Stomach smooth muscle (tissue), 2 donors: ENCODE data around the gene ARRDC2.
A peak's percentile ranks its signal among the peaks of the same experiment; 100 is the strongest.

Experiments
- H3K27ac ChIP-seq: one replicate; pipeline ENCODE4 v1.7.0; 2013; ENCODE audit warnings: mild to moderate bottlenecking, low read length, inconsistent platforms
- H3K27me3 ChIP-seq, 2 donors: one replicate each; pipeline ENCODE4 v1.7.0; 2013; ENCODE audit warnings: low read length in 2 of 2; ENCODE audit not compliant: insufficient read depth in 2 of 2, control insufficient read depth in 1 of 2
- H3K36me3 ChIP-seq, 2 donors: one replicate each; pipeline ENCODE4 v1.7.0; 2013; ENCODE audit warnings: low read length in 2 of 2; ENCODE audit not compliant: control insufficient read depth in 2 of 2, insufficient read depth in 2 of 2
- H3K4me1 ChIP-seq: one replicate; pipeline ENCODE4 v1.7.0; 2013; ENCODE audit warnings: low read length; ENCODE audit not compliant: control insufficient read depth, insufficient read depth
- H3K4me3 ChIP-seq, 2 donors: one replicate each; pipeline ENCODE4 v1.7.0; 2013; ENCODE audit warnings: low read length in 2 of 2
- H3K9ac ChIP-seq, 2 donors: one replicate each; pipeline ENCODE4 v1.7.0; 2013; ENCODE audit warnings: low read length in 2 of 2, mild to moderate bottlenecking in 1 of 2
- H3K9me3 ChIP-seq, 2 donors: one replicate each; pipeline ENCODE4 v1.7.0; 2013; ENCODE audit warnings: low read length in 2 of 2; ENCODE audit not compliant: control insufficient read depth in 2 of 2
- donor health status: healthy.
- donor health status: Pancreatic carcinoma.

Gene ARRDC2

DNA sequence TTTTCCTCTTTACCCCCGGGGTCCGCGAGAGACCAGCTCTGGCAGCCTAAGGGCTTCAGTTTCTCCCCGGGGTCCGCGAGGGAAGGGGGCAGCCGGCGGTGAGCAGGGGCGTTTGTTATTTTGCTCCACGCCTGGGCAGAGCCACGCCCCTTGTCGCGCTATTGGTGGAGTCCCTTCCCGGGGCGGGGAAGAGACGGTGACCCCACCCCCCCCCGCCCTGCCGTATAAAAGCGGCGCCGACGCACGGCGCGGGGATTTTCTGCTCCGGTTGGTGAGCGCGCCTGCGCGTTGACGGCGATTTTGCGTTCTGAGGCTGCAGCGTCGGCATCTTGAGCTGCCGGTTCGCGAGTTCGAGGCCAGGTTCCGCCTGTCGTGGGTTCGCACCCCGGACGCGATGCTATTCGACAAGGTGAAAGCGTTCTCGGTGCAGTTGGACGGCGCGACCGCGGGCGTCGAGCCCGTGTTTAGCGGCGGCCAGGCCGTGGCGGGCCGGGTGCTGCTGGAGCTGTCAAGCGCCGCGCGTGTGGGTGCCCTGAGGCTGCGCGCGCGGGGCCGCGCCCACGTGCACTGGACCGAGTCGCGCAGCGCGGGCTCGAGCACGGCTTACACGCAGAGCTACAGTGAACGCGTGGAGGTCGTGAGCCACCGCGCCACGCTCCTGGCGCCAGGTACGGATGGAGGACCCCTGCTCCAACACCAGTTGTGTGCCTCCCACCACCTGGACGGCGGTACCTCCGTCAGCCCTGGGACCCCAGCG, at the start of gene ARRDC2:
ARRDC2 (plus strand) TSS at position 254 of the 757 bp plus-strand sequence; CDS start at position 395, 141 bp downstream.
- peaks cover 19% of the 10 kb centered on the region for H3K4me1 ChIP-seq
- peak within 1 kb of the TSS; percentile 71 for H3K27ac ChIP-seq
- H3K4me3 ChIP-seq: peak within 1 kb of the TSS; percentile 69 to 85
- H3K36me3 ChIP-seq: peaks cover 10 to 11% of the 10 kb centered on the region in 2 donors
- no peaks in the 10 kb centered on the region for H3K27me3 ChIP-seq
- peak within 1 kb of the TSS; percentile 50 to 69 for H3K9ac ChIP-seq
- no peaks in the 10 kb centered on the region for H3K9me3 ChIP-seq

DNA sequence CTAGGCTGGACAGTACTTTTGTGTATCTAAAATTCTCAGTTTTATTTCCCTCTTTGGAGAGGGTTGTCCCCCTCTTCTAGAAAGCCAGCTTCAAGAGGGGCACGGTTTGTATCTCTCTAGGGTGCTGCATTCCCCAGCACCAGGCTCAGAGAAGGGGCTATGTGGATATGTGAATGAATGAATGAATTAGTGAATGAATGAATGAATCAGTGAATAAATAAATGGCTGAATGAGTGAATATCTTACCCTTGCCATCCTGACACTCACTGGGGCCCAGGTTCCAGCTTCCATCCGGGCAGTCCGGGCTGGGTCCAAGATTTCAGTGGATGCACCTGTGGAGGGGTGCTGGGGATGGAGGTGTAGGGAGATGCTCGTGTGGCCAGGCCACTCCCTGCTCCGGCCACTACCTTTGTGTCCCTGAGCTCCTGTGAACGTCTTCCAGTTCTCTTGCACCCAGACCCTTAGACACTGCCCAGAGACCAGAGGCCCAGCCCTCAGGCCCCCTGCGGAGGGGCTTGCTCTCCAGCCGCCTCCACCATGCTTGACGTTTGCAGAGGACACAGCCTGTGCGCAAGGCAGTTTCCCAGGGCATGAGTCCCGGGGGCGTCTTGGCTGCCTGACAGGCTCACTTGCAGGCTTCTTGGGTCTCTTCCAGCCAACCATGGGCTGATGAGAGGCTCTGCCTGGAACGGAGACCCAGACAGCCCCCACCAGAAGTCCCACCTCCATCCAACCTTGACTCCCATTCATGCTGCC, 43.9 kb upstream of the ARRDC2 start:
- no peak overlapping the region for H3K9ac ChIP-seq
- H3K4me3 ChIP-seq: no peak overlapping the region
- H3K27ac ChIP-seq: no peak overlapping the region
- H3K9me3 ChIP-seq: no peaks in the 10 kb centered on the region
- peaks cover 7% of the 10 kb centered on the region for H3K4me1 ChIP-seq
- H3K36me3 ChIP-seq: no peaks in the 10 kb centered on the region
- peaks cover 20 to 27% of the 10 kb centered on the region in 2 donors for H3K27me3 ChIP-seq

DNA sequence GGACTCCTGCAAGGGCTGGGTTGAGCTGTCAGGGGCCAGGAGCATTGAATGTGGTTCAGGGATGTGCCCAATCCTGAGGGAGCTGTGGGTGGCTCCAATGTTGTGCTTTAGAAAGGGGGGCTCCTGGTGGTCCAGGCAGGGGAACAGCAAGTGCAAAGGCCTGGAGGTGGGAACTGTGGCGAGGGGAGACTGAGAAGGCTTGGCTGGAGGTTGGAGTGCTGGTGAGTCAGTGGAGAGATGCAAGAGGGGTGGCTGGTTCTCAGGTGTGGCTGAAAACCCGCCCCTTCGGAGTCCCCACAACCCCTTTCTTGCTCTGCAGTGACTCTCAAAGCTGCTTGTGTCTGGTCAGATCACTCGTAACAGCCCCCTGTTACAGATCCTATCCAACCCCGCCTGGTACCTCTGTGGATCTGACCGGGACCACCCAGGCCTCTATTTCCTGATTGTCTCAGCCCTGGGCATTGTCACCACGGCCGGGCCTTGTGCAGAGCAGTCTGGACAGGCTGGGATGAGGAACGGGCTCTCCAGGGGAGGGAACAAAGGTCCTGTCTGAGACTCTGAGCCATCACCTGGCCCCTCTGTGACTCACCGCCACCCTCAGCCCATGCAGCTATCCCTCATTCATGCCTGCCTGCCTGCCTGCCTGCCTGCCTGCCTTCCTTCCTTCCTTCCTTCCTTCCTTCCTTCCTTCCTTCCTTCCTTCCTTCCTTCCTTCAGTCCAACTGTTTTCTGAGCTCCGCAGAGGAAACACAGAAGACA, 42.4 kb upstream of the ARRDC2 start:
- Histone ChIP-seq H3K9me3 (no peaks in the 10 kb centered on the region), H3K4me3 (no peak overlapping the region), H3K9ac (no peak overlapping the region), H3K27me3 (peaks cover 21 to 29% of the 10 kb centered on the region in 2 donors), H3K4me1 (peaks cover 7% of the 10 kb centered on the region), H3K27ac (no peak overlapping the region), H3K36me3 (no peaks in the 10 kb centered on the region)

DNA sequence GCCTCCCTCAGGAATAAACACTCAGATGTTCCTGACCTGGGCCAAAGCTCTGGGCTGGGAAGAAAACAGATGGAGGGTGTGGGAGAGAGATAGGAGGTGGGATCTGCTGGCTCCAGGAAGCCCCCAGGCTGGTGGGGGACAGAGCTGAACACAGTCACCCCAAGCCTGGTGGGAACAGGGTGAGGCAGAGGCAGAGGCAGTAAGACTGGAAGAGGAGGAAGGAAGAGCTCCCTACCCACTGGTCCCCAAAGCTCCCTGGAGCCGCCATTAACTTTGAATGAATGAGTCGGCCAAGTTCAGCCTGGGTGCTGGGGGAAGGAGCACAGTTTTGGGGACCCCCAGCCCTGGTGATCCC, 41.9 kb upstream of the ARRDC2 start:
- Histone ChIP-seq H3K27ac (no peak overlapping the region), H3K9ac (no peak overlapping the region), H3K9me3 (no peaks in the 10 kb centered on the region), H3K36me3 (no peaks in the 10 kb centered on the region), H3K27me3 (peaks cover 21 to 29% of the 10 kb centered on the region in 2 donors), H3K4me3 (no peak overlapping the region), H3K4me1 (peaks cover 7% of the 10 kb centered on the region)

DNA sequence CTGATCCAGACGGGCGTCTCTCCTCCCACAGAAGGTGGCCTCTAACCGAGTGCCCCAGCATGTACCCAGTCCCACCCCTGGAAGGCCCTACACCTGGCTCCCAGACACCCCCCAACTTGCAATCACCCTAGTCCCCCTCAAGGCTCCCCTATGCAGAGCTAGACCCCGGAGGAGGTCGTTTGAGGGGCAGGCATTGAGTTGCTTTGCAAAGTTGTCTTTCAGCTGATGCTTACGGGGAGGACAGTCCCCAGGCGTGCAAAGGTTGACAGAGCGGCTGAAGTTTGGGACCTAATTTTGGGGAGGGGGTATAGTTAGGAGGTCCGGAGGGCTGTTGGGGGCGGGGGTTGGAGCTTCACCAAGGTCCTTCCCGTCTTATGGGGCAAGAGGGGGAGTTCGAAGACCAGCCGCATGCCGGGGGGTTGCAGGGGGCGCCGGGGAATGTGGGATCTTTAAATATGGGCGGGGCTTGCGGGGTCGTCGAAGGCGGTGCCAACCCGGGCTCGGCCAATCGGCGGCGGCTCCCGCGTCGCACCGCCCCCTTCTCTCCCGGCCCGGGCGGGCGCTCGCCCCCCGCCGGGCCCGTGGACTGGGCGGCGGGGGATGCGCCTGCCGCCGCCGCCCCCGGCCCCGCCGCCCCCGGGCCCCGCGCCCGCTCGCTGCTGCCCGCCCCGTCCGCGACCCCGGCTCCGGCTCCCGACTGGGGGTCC, 41.3 kb upstream of the ARRDC2 start, which contains the start of gene KCNN1:
KCNN1 (plus strand) TSS at position 558 of the 707 bp plus-strand sequence. CDS start 6,782 bp downstream, outside the sequence.
- peaks cover 21 to 29% of the 10 kb centered on the region in 2 donors for H3K27me3 ChIP-seq
- H3K27ac ChIP-seq: no peak within 1 kb of the TSS

DNA sequence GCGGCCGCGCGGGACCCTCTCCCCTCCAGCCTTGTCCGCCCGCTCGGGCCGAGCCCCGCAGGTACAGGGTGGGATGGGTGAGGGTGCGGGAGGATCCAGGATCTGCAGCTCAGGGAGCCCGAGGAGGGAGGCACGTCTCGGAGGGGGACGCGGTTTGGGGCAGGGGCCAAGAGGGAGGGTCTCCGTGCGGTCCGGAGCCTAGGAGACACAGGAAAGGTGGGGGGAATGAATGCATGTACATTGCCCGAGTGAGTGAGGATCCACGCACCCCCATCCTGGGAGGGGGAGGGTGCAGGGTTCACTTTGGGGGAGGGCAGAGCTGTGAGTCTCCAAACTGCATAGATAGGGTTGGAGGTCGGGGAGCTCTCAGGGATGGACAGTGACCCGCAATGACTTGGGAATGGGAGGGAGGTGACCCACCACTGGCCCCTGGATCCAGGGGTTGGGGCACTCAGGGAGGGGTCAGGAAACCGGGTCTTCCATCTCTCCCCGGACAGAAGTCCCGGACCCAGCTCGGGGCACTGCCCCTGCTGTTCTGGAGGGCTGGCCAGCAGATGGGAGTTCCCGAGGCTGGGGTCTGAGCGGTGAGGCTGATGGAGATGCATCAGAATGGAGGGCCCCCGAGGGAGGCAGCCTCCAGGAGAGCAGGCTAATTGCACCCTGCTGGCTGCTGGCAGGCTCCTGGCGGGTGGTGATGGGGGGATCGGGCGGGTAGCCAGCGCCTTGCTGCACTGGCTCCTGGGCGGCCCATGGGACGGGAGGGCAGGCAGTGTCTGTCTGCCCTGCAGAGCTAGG, 40.5 kb upstream of the ARRDC2 start:
- H3K27ac ChIP-seq: no peak overlapping the region
- no peak overlapping the region for H3K4me3 ChIP-seq
- H3K9me3 ChIP-seq: no peaks in the 10 kb centered on the region
- peaks cover 7% of the 10 kb centered on the region for H3K4me1 ChIP-seq
- no peaks in the 10 kb centered on the region for H3K36me3 ChIP-seq
- peaks cover 21 to 29% of the 10 kb centered on the region in 2 donors for H3K27me3 ChIP-seq
- H3K9ac ChIP-seq: no peak overlapping the region

More for the DNA sequence above, 41.3 kb upstream of the ARRDC2 start, which contains the start of gene KCNN1:
- no peak within 1 kb of the TSS for H3K9ac ChIP-seq
- no peaks in the 10 kb centered on the region for H3K9me3 ChIP-seq
- no peaks in the 10 kb centered on the region for H3K36me3 ChIP-seq
- H3K4me1 ChIP-seq: peaks cover 7% of the 10 kb centered on the region
- H3K4me3 ChIP-seq: no peak within 1 kb of the TSS

DNA sequence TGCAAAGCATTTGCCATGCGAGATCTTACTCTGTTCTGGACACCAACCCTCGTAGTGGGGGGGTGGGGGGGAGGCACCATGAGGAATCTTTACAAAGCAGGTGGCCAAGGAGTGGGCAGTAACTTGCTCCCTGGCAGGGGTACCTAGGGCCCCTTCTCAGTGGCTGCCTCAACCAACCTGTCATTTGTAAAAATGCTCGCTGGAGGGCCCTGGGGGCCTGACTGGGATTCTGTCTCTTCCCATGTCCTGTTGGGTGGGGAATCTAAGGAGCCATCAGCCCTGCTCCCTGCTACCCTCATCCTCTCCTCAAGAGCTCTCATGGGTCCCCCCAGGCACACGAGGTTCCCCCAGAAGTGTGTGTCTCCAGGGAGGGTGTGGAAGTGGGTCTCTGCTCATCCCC, 39.6 kb upstream of the ARRDC2 start:
- H3K9me3 ChIP-seq: no peaks in the 10 kb centered on the region
- H3K9ac ChIP-seq: no peak overlapping the region
- H3K27me3 ChIP-seq: peaks cover 21 to 29% of the 10 kb centered on the region in 2 donors
- H3K4me3 ChIP-seq: no peak overlapping the region
- H3K36me3 ChIP-seq: no peaks in the 10 kb centered on the region
- H3K27ac ChIP-seq: no peak overlapping the region
- peaks cover 7% of the 10 kb centered on the region for H3K4me1 ChIP-seq

DNA sequence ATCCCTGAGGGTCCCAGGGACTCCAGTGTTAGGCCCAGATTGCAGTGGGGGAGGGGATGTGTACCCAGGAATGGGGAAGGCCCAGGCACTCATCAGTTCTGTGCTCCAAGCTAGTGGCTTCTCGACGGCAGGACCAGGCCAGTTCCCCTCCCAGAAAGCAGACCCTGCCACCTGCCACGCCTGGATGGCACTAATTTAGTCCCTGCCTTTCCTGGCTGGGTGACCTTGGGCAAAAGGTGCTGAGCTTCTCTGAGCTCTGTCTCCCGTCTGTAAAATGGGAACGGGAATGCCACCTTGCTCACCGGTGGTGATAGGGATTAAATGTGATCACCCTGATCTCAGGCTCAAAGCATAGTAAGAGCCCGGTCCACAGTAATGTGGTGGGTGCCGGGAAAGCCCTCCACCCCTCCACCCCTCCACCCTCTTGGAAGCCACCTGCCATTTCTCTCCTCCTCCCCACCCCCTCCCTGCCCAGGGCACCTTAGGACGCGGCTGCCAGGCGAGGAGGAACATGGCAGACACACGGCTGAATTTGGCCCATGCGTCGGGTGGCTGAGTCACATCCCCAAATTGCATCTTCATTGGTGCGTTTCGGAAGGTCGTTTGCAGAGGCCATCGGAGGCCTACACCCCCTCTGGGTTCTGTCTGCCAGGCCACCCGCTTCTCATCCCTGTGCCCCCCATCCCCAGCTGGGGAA, 38.7 kb upstream of the ARRDC2 start:
- Histone ChIP-seq H3K9ac (no peak overlapping the region), H3K27me3 (peaks cover 19 to 29% of the 10 kb centered on the region in 2 donors), H3K9me3 (no peaks in the 10 kb centered on the region), H3K4me1 (peaks cover 7% of the 10 kb centered on the region), H3K27ac (no peak overlapping the region), H3K36me3 (no peaks in the 10 kb centered on the region), H3K4me3 (no peak overlapping the region)

DNA sequence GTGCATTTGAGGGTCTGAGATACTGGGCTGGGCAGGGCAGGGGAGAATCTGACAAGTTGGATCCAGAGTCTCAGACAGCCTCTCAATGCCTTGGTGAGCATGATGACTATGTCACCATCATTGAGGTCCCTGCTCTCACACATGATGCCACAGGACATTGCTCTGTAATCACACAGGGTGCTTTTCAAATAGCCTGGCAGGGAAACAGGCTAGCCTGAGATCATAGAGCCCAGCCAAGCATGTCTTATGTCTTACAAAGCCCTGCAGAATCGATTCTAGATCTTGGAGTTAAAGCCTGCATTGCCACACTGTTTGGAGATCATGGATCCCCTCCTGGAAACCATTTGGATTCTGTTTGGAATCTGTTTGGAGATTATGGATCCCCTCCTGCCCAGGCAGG, 35.7 kb upstream of the ARRDC2 start:
- Histone ChIP-seq H3K4me3 (no peak overlapping the region), H3K27ac (no peak overlapping the region), H3K9me3 (no peaks in the 10 kb centered on the region), H3K36me3 (no peaks in the 10 kb centered on the region), H3K9ac (no peak overlapping the region), H3K4me1 (peaks cover 5% of the 10 kb centered on the region), H3K27me3 (peaks cover 7 to 8% of the 10 kb centered on the region in 2 donors)
